HepG2 (cell line): ENCODE results near the gene KDM7A. TPM values are rescaled to one million over a fixed set of nuclear protein-coding genes. Genes with fewer than 3 reads are reported as not detected.
"Not testable (repeated sequence)": the region's sequence is repeated elsewhere in the genome, so short reads cannot be mapped to it uniquely, and the experiment has no call there.

Source experiments
- ATAC-seq: fragments of 200-7000 bp; cut with Tn5 transposase; 3 replicates; pipeline ENCODE4 v1.9.1; 2020; ENCODE audit warnings: mild to moderate bottlenecking, moderate library complexity
- BruUV-seq: library from RNA; stranded (reverse); fragments of 400-500 nt; replicated peaks from 2 replicates; lab custom pipeline; 2021; lab: Mats Ljungman, UMichigan
- CTCF ChIA-PET: fragments of 300-600 bp; formaldehyde crosslinking; extraction: SDS; loops from one replicate; lab custom pipeline; 2021; ENCODE audit warnings: low total read pairs, inconsistent platforms, low intra/inter-chr PET ratio; lab: Yijun Ruan, JAX
- POLR2A ChIA-PET: fragments of 350-600 bp; sonication (Branson Sonifier 250); formaldehyde crosslinking; loops from one replicate; lab custom pipeline; 2020; ENCODE audit warnings: antibody characterized with exemption, inconsistent platforms; lab: Yijun Ruan, JAX
- DNase-seq: peaks from one replicate; pipeline ENCODE4 v3.0.0-alpha.2; 2015; ENCODE audit warnings: low spot score
- FAIRE-seq: peaks from 3 replicates; lab custom pipeline; 2011; peaks lifted over from hg19 to GRCh38; lab: Jason Lieb, UNC
- H2AFZ ChIP-seq: one replicate; pipeline ENCODE4 v1.6.1; 2011; ENCODE audit warnings: low read length, inconsistent platforms
- H3K27ac ChIP-seq: fragments of 300-600 bp; 3 replicates; pipeline ENCODE4 v1.8.0; 2011; ENCODE audit warnings: mixed run types, mild to moderate bottlenecking, mixed read lengths, low read length, inconsistent platforms; ENCODE audit not compliant: insufficient read depth; ENCODE audit errors: extremely low read length
- H3K27me3 ChIP-seq, 2 experiments: fragments of 200-600 bp in 1 of 2; 2 replicates in 1 of 2; 3 replicates in 1 of 2; pipeline versions ENCODE4 v1.6.0 to v1.8.0; 2011; ENCODE audit warnings: low read length in 2 of 2, mild to moderate bottlenecking in 2 of 2, moderate library complexity in 2 of 2, inconsistent platforms in 1 of 2; ENCODE audit not compliant: insufficient read depth in 2 of 2, control insufficient read depth in 1 of 2
- H3K36me3 ChIP-seq, 2 experiments: fragments of 200-600 bp in 1 of 2; replicated peaks in 1 of 2; 2 replicates in 1 of 2; 3 replicates in 1 of 2; pipeline versions ENCODE4 v1.5.1 to v1.8.0; 2011; ENCODE audit warnings: low read length in 2 of 2, inconsistent platforms in 1 of 2; ENCODE audit not compliant: insufficient read depth in 2 of 2, control insufficient read depth in 1 of 2
- H3K4me1 ChIP-seq: 2 replicates; pipeline ENCODE4 v1.5.1; 2012; ENCODE audit warnings: low read length, inconsistent platforms; ENCODE audit not compliant: insufficient read depth
- H3K4me2 ChIP-seq: 2 replicates; pipeline ENCODE4 v1.6.0; 2011; ENCODE audit warnings: low read depth, low read length, inconsistent platforms
- H3K4me3 ChIP-seq, 3 experiments: fragments of 200-600 bp in 1 of 3; sonication (generic), shearing (Covaris generic) in 1 of 3; replicated peaks in 1 of 3; 2 replicates each; pipeline ENCODE4 v1.5.1; 2011 to 2016; ENCODE audit warnings: low read length in 3 of 3, inconsistent platforms in 2 of 3, low read depth in 2 of 3, mild to moderate bottlenecking in 2 of 3, control low read depth in 1 of 3, mixed read lengths in 1 of 3; ENCODE audit not compliant: insufficient read depth in 1 of 3
- H3K79me2 ChIP-seq: one replicate; pipeline ENCODE4 v1.6.1; 2011; ENCODE audit warnings: low read length, inconsistent platforms; ENCODE audit not compliant: insufficient read depth
- H3K9ac ChIP-seq: 2 replicates; pipeline ENCODE4 v1.6.0; 2011; ENCODE audit warnings: mild to moderate bottlenecking, low read depth, low read length, inconsistent platforms; ENCODE audit not compliant: insufficient read depth
- H3K9me3 ChIP-seq: 2 replicates; pipeline ENCODE4 v1.5.1; 2012; ENCODE audit warnings: mild to moderate bottlenecking, low read length
- H4K20me1 ChIP-seq: 2 replicates; pipeline ENCODE4 v1.6.0; 2011; ENCODE audit warnings: inconsistent platforms, mild to moderate bottlenecking, low read length, moderate library complexity; ENCODE audit not compliant: insufficient read depth
- ATF2 ChIP-seq: sonication (generic); formaldehyde crosslinking; IDR thresholded peaks from 2 replicates; pipeline ENCODE4 v1.4.0; 2020; ENCODE audit warnings: missing genetic modification reagents
- E2F1 ChIP-seq: sonication (generic); formaldehyde crosslinking; IDR thresholded peaks from 2 replicates; pipeline ENCODE4 v1.5.0; 2020; ENCODE audit warnings: missing genetic modification reagents
- NFIB ChIP-seq: sonication (generic); formaldehyde crosslinking; IDR thresholded peaks from 2 replicates; pipeline ENCODE4 v1.9.0; 2021; ENCODE audit warnings: missing genetic modification reagents, mild to moderate bottlenecking, borderline replicate concordance
- SNAPC5 ChIP-seq: sonication (generic); formaldehyde crosslinking; IDR thresholded peaks from 2 replicates; pipeline ENCODE4 v1.8.1; 2023; ENCODE audit warnings: mild to moderate bottlenecking, missing genetic modification reagents, borderline replicate concordance
- TERF1 ChIP-seq: sonication (generic); formaldehyde crosslinking; IDR thresholded peaks from 2 replicates; pipeline ENCODE4 v1.8.0; 2022; ENCODE audit warnings: mild to moderate bottlenecking, missing genetic modification reagents, moderate library complexity
- ZFP36L1 ChIP-seq: sonication (generic); formaldehyde crosslinking; IDR thresholded peaks from 2 replicates; pipeline ENCODE4 v1.8.0; 2022; ENCODE audit warnings: mild to moderate bottlenecking, missing genetic modification reagents, moderate library complexity
- ZMYM2 ChIP-seq: sonication (generic); formaldehyde crosslinking; IDR thresholded peaks from 2 replicates; pipeline ENCODE4 v1.8.0; 2022; ENCODE audit warnings: mild to moderate bottlenecking, missing genetic modification reagents
- ZNF44 ChIP-seq: sonication (generic); formaldehyde crosslinking; IDR thresholded peaks from 2 replicates; pipeline ENCODE4 v1.5.1; 2020; ENCODE audit warnings: mild to moderate bottlenecking, missing genetic modification reagents
- ZNF549 ChIP-seq: sonication (generic); formaldehyde crosslinking; IDR thresholded peaks from 2 replicates; pipeline ENCODE4 v1.5.0; 2020; ENCODE audit warnings: missing genetic modification reagents
- ZNF644 ChIP-seq: IDR thresholded peaks from 2 replicates; pipeline ENCODE4 v1.6.1; 2016; ENCODE audit warnings: low read depth
- ZNF761 ChIP-seq: sonication (generic); formaldehyde crosslinking; conservative IDR thresholded peaks from 2 replicates; pipeline ENCODE4 v1.4.0; 2020; ENCODE audit warnings: mild to moderate bottlenecking, missing genetic modification reagents
- ZNF784 ChIP-seq: sonication (generic); formaldehyde crosslinking; IDR thresholded peaks from 2 replicates; pipeline ENCODE4 v1.5.1; 2020; ENCODE audit warnings: missing genetic modification reagents, mild to moderate bottlenecking, borderline replicate concordance
- ZSCAN29 ChIP-seq: sonication (generic); formaldehyde crosslinking; conservative IDR thresholded peaks from 2 replicates; pipeline ENCODE4 v1.4.0; 2020; ENCODE audit warnings: mild to moderate bottlenecking, missing genetic modification reagents
- WGBS: methylation state at CpG from one replicate; pipeline ENCODE4 v1.1.6; 2017; ENCODE audit warnings: low lambda C conversion rate; 5-methylcytosine and 5-hydroxymethylcytosine counted together
- in situ Hi-C: cut with HindIII; loops from 2 replicates; pipeline ENCODE4 v1.10.0; 2017; ENCODE audit warnings: low pct_unique_long_range_greater_than_20kb; ENCODE audit not compliant: extremely low pct_ligation_motif_present
- intact Hi-C: fragments of 100-400 bp; cut with micrococcal nuclease; formaldehyde crosslinking; loops from one replicate; pipeline ENCODE4 v1.10.0; 2022; ENCODE audit not compliant: unreplicated experiment
- polyA plus RNA-seq, 8 experiments: library from polyadenylated mRNA; depleted of rRNA in 3 of 8; stranded (reverse) in 7 of 8; unstranded in 1 of 8; fragments of >200 nt; fragmentation: Illumina TruSeq in 4 of 8; extraction: Trizol in 4 of 8; gene quantifications; 2 replicates each; pipeline versions ENCODE4 v1.2.1 to v1.2.3, GENCODE V29; 2011 to 2016; ENCODE audit warnings: low read depth in 4 of 8, missing spikeins in 1 of 8, mixed read lengths in 1 of 8; ENCODE audit not compliant: insufficient read depth in 1 of 8
- total RNA-seq, 5 experiments: library from RNA; depleted of rRNA; stranded (reverse); fragments of >200 nt; fragmentation: Illumina TruSeq; extraction: Trizol; gene quantifications; 2 replicates each; pipeline ENCODE4 v1.2.3, GENCODE V29; 2016; ENCODE audit warnings: low read depth in 1 of 5

Gene KDM7A
- total and polyA plus RNA-seq, 2 of the 13 experiments (the other 11 are each of a cell fraction or from before 2014, with no cell fraction given): 10.8 to 16.8 TPM

GRCh38 chr7:140202942-140203341, 26.2 kb upstream of the KDM7A start:
- Histone ChIP-seq H3K4me1 (peaks cover 55% of the 10 kb centered on the region), H3K27me3 (peaks cover 0 to 22% of the 10 kb centered on the region in 2 experiments; a peak in 4 of 5 replicates)
- H3K9me3 ChIP-seq, CTCF ChIA-PET, ATAC-seq, H3K4me3 ChIP-seq, DNase-seq, in situ Hi-C loops, POLR2A ChIA-PET, H3K79me2 ChIP-seq, FAIRE-seq, H3K36me3 ChIP-seq, H3K27ac ChIP-seq, H3K9ac ChIP-seq, H3K4me2 ChIP-seq, BruUV-seq, H2AFZ ChIP-seq, H4K20me1 ChIP-seq: not testable (repeated sequence)
- intact Hi-C loops: loop anchor here (10.0 kb wide), 1 partner anchor 1768 kb away; no protein-coding TSS in a partner anchor
- TF ChIP-seq ZNF761: peak; percentile 99
- WGBS: 29% methylated on average over 6 of the region's 6 CpGs

GRCh38 chr7:140201393-140201792, 24.6 kb upstream of the KDM7A start:
- WGBS: 57% methylated on average over 6 of the region's 6 CpGs
- H3K27ac ChIP-seq: no peak overlapping the region
- DNase-seq (no peak), FAIRE-seq (no peak), ATAC-seq (peak; percentile 42; the same call in 2 of the 3 replicates)
- ChIA-PET POLR2A (interaction anchor here (1.0 kb wide), 1 partner anchor 29 kb away, joined by 3 read pairs; no protein-coding TSS in a partner anchor), CTCF (no interaction called here)
- intact Hi-C loops (loop anchor here (10.0 kb wide), 1 partner anchor 1767 kb away; no protein-coding TSS in a partner anchor), in situ Hi-C loops (no loop called here)
- peaks cover 56% of the 10 kb centered on the region for H3K4me1 ChIP-seq
- no peaks in the 10 kb centered on the region for H3K36me3 ChIP-seq
- H4K20me1 ChIP-seq: no peaks in the 10 kb centered on the region
- H3K79me2 ChIP-seq: no peaks in the 10 kb centered on the region
- peaks cover 0 to 20% of the 10 kb centered on the region in 2 experiments; a peak in 4 of 5 replicates for H3K27me3 ChIP-seq
- no peak overlapping the region for H3K9ac ChIP-seq
- H2AFZ ChIP-seq: no peak overlapping the region
- no peak overlapping the region for H3K4me2 ChIP-seq
- H3K9me3 ChIP-seq: no peaks in the 10 kb centered on the region
- no peak overlapping the region for H3K4me3 ChIP-seq
- no TSS peak for BruUV-seq
- TF ChIP-seq ZNF784 (CRISPR knock-in tag) (no peak), TERF1 (CRISPR knock-in tag) (no peak), ZNF761 (no peak), ZNF44 (CRISPR knock-in tag) (no peak), ZSCAN29 (no peak), E2F1 (CRISPR knock-in tag) (no peak), ZNF644 (CRISPR knock-in tag) (peak; percentile 41; the same call in 1 of the 2 replicates), NFIB (CRISPR knock-in tag) (no peak), ZNF549 (CRISPR knock-in tag) (no peak), ZFP36L1 (no peak), SNAPC5 (CRISPR knock-in tag) (no peak), ZMYM2 (CRISPR knock-in tag) (no peak), ATF2 (CRISPR knock-in tag) (no peak)
